Activated CD8-positive, alpha-beta memory T cell treated with anti-CD3 and anti-CD28 coated beads, Interleukin-2, amount 10 ng/mL, durations not matched to agents 7 days and 5 days (primary cell): ENCODE measurements around the gene PSMB11. TPM values are rescaled to one million over a fixed set of nuclear protein-coding genes. Genes with fewer than 3 reads are reported as not detected.
"Not testable (repeated sequence)": the region's sequence is repeated elsewhere in the genome, so short reads cannot be mapped to it uniquely, and the experiment has no call there.

ENCODE experiments used
- ATAC-seq: fragments of 150-1000 bp; cut with Tn5 transposase; one replicate; pipeline ENCODE4 v1.10.0; 2021; ENCODE audit warnings: moderate library complexity
- CTCF ChIA-PET: fragments of 350-600 bp; sonication (Branson Sonifier 250); formaldehyde crosslinking; loops from one replicate; lab custom pipeline; 2021; ENCODE audit warnings: antibody characterized with exemption; lab: Charles Lee
- DNase-seq: peaks from one replicate; pipeline ENCODE4 v3.0.0-alpha.2; 2020
- H3K27ac Mint-ChIP-seq: one replicate; pipeline ENCODE4 v1.8.0; 2021; ENCODE audit warnings: mild to moderate bottlenecking, mixed read lengths
- H3K27me3 Mint-ChIP-seq: one replicate; pipeline ENCODE4 v1.8.0; 2021; ENCODE audit warnings: mixed read lengths
- H3K36me3 Mint-ChIP-seq: one replicate; pipeline ENCODE4 v1.8.0; 2021; ENCODE audit warnings: mild to moderate bottlenecking, mixed read lengths
- H3K4me1 Mint-ChIP-seq: one replicate; pipeline ENCODE4 v1.8.0; 2021; ENCODE audit warnings: mixed read lengths
- H3K4me3 Mint-ChIP-seq: one replicate; pipeline ENCODE4 v1.8.0; 2021; ENCODE audit warnings: mild to moderate bottlenecking, moderate library complexity, mixed read lengths
- H3K9me3 Mint-ChIP-seq: one replicate; pipeline ENCODE4 v1.8.0; 2022; ENCODE audit warnings: low read depth, mixed read lengths
- total RNA-seq, 2 experiments: library from RNA; stranded (reverse); gene quantifications; one replicate each; pipeline ENCODE4 v1.2.3, GENCODE V29; 2021

PSMB11 gene, protein sequence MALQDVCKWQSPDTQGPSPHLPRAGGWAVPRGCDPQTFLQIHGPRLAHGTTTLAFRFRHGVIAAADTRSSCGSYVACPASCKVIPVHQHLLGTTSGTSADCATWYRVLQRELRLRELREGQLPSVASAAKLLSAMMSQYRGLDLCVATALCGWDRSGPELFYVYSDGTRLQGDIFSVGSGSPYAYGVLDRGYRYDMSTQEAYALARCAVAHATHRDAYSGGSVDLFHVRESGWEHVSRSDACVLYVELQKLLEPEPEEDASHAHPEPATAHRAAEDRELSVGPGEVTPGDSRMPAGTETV
- not detected for total RNA-seq

GRCh38 chr14:23042162-23042965 is at the start of gene PSMB11:
Gene PSMB11 (plus strand): TSS chr14:23042212. CDS start chr14:23042226, 14 bp downstream.
- ATAC-seq (no peak), DNase-seq (no peak)
- peaks cover 3% of the 10 kb centered on the region for H3K27me3 Mint-ChIP-seq
- no peaks in the 10 kb centered on the region for H3K4me1 Mint-ChIP-seq
- H3K36me3 Mint-ChIP-seq, result no peaks in the 10 kb centered on the region
- no peak within 1 kb of the TSS for H3K4me3 Mint-ChIP-seq
- CTCF ChIA-PET, result interaction anchor here (1.1 to 2.3 kb wide), 5 partner anchors 13 to 61 kb away, joined by 3 to 7 read pairs (median 6); no protein-coding TSS in a partner anchor
- no peak within 1 kb of the TSS for H3K27ac Mint-ChIP-seq
- H3K9me3 Mint-ChIP-seq, result no peaks in the 10 kb centered on the region

- Mint-ChIP-seq H3K27me3 (no peaks in the 10 kb centered on the region), H3K27ac (no peak overlapping the region), H3K4me3 (no peak overlapping the region), H3K36me3 (peaks cover 4% of the 10 kb centered on the region), H3K4me1 (no peaks in the 10 kb centered on the region), H3K9me3 (no peaks in the 10 kb centered on the region)
- CTCF ChIA-PET, result interaction anchor here (0.7 to 25.7 kb wide), 11 partner anchors 9 to 327 kb away, joined by 3 to 867 read pairs (median 5); partner anchors contain the start of genes AJUBA and CDH24
- ATAC-seq (no peak), DNase-seq (no peak)
These were observed 48.5 kb upstream of the PSMB11 start for GRCh38 chr14:22993517-22993916.

DNA sequence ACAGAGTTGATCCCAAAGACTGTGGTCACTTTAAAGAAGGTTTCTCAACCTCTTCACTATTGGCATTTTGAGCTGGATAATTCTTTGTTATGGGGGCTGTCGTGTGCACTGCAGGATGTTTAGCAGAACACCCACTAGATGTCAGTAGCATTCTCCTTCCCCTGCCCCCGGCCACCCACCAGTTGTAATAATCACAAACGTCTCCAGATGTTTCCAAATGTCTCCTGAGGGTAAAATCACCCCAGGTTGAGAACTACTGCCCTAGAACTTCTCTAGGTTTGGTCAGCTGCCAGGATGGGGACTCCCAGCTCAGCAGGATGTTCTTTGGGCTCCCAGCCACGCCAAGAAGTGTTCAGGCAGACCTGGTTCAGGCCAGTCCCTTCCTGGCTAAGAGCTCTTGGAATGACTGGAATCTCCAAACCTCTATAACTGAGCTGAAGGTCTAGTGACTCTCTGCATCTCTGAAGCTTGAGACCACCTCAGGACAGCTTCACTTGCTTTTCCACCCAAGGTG is 47.2 kb upstream of the PSMB11 start:
- Mint-ChIP-seq H3K4me3 (no peak overlapping the region), H3K27me3 (no peaks in the 10 kb centered on the region), H3K36me3 (peaks cover 4% of the 10 kb centered on the region), H3K27ac (no peak overlapping the region), H3K9me3 (no peaks in the 10 kb centered on the region), H3K4me1 (no peaks in the 10 kb centered on the region)
- ATAC-seq (peak; percentile 73), DNase-seq (no peak)
- CTCF ChIA-PET, result interaction anchor here (0.7 to 25.7 kb wide), 31 partner anchors 10 to 1487 kb away, joined by 3 to 867 read pairs (median 4); partner anchors contain the start of genes ACIN1, AJUBA, C14orf119 and CDH24

DNA sequence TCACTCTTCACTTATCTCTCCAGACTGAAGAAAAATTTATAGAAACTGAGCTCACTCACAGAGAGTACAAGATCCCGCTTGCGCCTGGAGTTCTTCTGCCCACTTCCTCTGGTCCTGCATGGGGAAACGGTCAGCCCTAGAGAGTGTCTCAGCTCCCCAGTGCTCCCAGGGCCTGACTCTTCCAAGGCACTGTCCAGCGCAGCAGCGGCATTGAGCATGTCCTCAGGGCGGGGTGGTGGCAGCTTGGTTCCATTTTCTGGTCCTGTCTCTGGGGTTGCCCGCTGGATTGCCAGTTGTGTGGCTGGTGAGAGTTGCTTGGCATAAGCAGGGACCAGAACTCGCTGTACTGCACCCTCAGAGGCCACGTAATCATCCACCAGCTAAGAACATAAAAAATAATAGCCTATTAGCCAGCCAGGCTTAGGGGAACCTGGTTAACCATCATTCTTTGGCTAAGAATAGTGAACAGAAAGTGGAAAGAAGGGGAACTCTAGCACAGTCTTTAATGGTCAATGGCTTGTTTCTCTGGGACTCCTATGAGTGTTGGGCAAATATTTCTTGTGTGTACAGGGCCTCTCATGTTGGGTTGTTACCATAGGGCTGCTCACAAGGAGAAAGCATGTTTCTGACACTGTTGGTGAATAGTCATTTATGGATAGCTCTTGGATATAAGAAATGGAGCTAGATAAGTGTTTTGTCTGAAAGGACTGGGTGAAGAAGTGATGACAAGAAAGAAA is 46.0 kb upstream of the PSMB11 start:
- Mint-ChIP-seq H3K36me3 (peaks cover 3% of the 10 kb centered on the region), H3K9me3 (no peaks in the 10 kb centered on the region), H3K27ac (no peak overlapping the region), H3K27me3 (no peaks in the 10 kb centered on the region), H3K4me1 (no peaks in the 10 kb centered on the region), H3K4me3 (no peak overlapping the region)
- ATAC-seq (no peak), DNase-seq (no peak)
- CTCF ChIA-PET, result interaction anchor here (0.7 to 25.7 kb wide), 13 partner anchors 11 to 82 kb away, joined by 3 to 867 read pairs (median 7); partner anchors contain the start of genes AJUBA, CDH24, PRMT5 and PSMB5

DNA sequence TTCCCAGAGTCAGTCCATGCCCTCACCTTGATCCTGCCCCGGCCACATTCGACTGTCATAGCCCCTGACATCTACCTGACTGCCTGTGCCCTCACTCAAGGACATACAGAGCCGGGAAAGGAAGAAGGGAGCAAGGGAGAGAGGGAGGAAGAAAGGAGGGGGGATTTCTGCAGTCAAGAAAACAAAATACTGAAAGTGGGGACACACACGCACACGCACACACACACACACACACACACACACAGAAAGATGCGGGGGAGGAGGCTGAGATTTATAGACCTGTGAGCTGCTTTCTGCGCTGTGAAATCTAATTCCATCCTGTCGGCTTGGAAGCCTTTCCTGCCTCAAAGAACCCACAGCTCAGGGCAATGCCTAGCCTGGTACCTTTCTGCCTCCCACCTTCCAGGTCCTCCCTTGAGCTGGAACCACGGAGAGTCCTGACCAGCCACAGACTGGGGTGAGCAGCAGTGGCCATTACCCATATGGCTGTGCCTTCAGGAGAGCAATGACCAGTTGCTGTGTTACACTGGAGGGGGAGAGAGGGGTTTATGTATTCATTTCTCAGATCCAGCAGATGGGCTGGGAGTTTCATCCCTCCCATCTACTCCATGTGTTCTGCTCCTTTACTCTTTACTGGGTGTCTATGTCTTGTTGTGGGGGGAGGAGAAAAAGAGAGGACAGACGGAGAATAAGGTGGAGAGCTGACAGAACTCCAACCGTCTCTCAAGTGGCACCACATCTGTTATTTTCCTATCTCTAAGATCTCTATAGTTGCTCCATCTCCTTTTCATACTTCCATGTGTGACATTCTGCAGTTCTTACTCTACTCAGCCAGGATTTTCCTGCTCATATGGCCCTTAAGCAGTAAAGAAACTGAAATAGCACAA is 45.0 kb upstream of the PSMB11 start:
- ATAC-seq (no peak), DNase-seq (no peak)
- Mint-ChIP-seq H3K9me3 (no peaks in the 10 kb centered on the region), H3K4me1 (no peaks in the 10 kb centered on the region), H3K4me3 (no peak overlapping the region), H3K36me3 (peaks cover 3% of the 10 kb centered on the region), H3K27me3 (no peaks in the 10 kb centered on the region), H3K27ac (no peak overlapping the region)
- CTCF ChIA-PET, result interaction anchor here (0.7 to 25.7 kb wide), 6 partner anchors 10 to 63 kb away, joined by 3 to 867 read pairs (median 41); partner anchors contain the start of genes AJUBA, CDH24 and PSMB5

DNA sequence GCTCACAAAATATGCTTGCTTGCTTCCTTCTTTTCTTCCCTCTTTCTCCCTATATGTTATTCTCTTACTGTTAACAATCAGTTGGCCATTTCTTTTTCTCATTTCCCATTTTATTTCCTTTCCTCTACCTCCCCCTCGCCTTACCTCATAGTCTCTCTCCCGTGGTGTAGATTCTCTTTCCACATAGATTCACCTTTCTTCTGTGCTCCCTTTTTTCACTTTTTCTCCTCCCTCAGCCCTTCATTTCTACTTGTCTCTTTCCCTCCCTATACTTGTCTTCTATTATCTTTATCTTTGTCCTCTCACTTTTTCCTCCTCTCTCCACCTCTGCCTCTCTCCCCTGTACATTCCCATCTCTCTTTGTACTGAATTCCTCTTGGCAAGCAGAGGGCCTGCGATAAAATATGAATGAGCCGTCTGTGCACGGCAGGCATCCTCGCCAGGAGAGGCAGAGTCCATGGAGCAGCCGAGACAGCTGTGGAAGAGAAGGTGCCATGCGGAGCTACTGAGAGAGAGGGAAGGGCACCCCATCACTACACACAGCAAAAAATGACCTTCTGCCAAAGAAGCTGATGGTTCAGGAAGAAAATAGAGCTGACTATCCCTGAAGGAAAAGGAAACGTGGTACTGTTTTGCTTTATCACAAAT is 44.2 kb upstream of the PSMB11 start:
- no peaks in the 10 kb centered on the region for H3K9me3 Mint-ChIP-seq
- H3K4me1 Mint-ChIP-seq, result no peaks in the 10 kb centered on the region
- H3K36me3 Mint-ChIP-seq, result peaks cover 3% of the 10 kb centered on the region
- ATAC-seq (no peak), DNase-seq (no peak)
- no peaks in the 10 kb centered on the region for H3K27me3 Mint-ChIP-seq
- H3K27ac Mint-ChIP-seq, result no peak overlapping the region
- CTCF ChIA-PET, result interaction anchor here (0.6 to 25.7 kb wide), 5 partner anchors 9 to 1383 kb away, joined by 3 to 867 read pairs (median 57); partner anchors contain the start of genes AJUBA and CDH24
- H3K4me3 Mint-ChIP-seq, result no peak overlapping the region

- DNase-seq (no peak), ATAC-seq (no peak)
- Mint-ChIP-seq H3K27ac (no peak overlapping the region), H3K9me3 (no peaks in the 10 kb centered on the region), H3K36me3 (no peaks in the 10 kb centered on the region), H3K27me3 (no peaks in the 10 kb centered on the region), H3K4me1 (no peaks in the 10 kb centered on the region), H3K4me3 (no peak overlapping the region)
- CTCF ChIA-PET, result interaction anchor here (0.6 to 25.7 kb wide), 4 partner anchors 14 to 1384 kb away, joined by 3 to 867 read pairs (median 63); partner anchors contain the start of genes AJUBA and CDH24
These were observed 43.5 kb upstream of the PSMB11 start for GRCh38 chr14:22998329-22999012.

GRCh38 chr14:23000860-23001259 is 41.2 kb upstream of the PSMB11 start:
- peaks cover 1% of the 10 kb centered on the region for H3K36me3 Mint-ChIP-seq
- ATAC-seq, result no peak
- no peaks in the 10 kb centered on the region for H3K9me3 Mint-ChIP-seq
- no peaks in the 10 kb centered on the region for H3K27me3 Mint-ChIP-seq
- H3K27ac Mint-ChIP-seq, result no peak overlapping the region
- DNase-seq, result no peak
- no peak overlapping the region for H3K4me3 Mint-ChIP-seq
- CTCF ChIA-PET, result interaction anchor here (1.5 to 25.7 kb wide), 3 partner anchors 14 to 59 kb away, joined by 4 to 867 read pairs (median 14); partner anchors contain the start of gene CDH24
- H3K4me1 Mint-ChIP-seq, result peaks cover 7% of the 10 kb centered on the region

GRCh38 chr14:23002592-23002991 is 39.4 kb upstream of the PSMB11 start:
- no peaks in the 10 kb centered on the region for H3K27me3 Mint-ChIP-seq
- H3K9me3 Mint-ChIP-seq, result no peaks in the 10 kb centered on the region
- CTCF ChIA-PET, result interaction anchor here (0.6 to 25.7 kb wide), 4 partner anchors 9 to 57 kb away, joined by 3 to 867 read pairs (median 10); partner anchors contain the start of genes CDH24 and HAUS4
- H3K4me1 Mint-ChIP-seq, result peaks cover 21% of the 10 kb centered on the region
- peaks cover 1% of the 10 kb centered on the region for H3K36me3 Mint-ChIP-seq
- ATAC-seq, result no peak
- DNase-seq, result no peak
- no peak overlapping the region for H3K27ac Mint-ChIP-seq
- H3K4me3 Mint-ChIP-seq, result no peak overlapping the region

DNA sequence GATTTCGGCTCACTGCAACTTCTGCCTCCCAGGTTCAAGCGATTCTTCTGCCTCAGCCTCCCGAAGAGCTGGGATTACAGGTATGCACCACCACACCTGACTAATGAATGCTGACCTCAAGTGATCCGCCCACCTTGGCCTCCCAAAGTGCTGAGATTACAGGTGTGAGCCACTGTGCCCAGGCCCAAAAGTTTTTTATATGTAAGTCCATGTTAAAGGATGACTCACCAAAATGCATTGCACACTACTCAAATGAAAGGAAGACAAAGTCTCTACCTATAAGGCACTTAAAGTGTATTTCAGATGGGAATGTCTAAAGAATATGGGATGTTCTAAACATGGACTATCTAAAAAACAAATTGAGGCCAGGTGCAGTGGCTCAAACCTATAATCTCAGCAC is 37.7 kb upstream of the PSMB11 start:
- H3K36me3 Mint-ChIP-seq, ATAC-seq, H3K4me3 Mint-ChIP-seq, DNase-seq, H3K9me3 Mint-ChIP-seq, H3K27ac Mint-ChIP-seq, H3K27me3 Mint-ChIP-seq: not testable (repeated sequence)
- H3K4me1 Mint-ChIP-seq, result peaks cover 34% of the 10 kb centered on the region
- CTCF ChIA-PET, result interaction anchor here (1.0 to 25.7 kb wide), 3 partner anchors 11 to 56 kb away, joined by 3 to 867 read pairs (median 4); partner anchors contain the start of gene CDH24
